Activated CD8-positive, alpha-beta memory T cell treated with anti-CD3 and anti-CD28 coated beads for 4 hours (primary cell): ENCODE results near the gene SYDE2.

Experiments used
- DNase-seq, 2 donors: peaks; one replicate each; pipeline ENCODE4 v3.0.0-alpha.2; 2020; ENCODE audit warnings: low read depth in 2 of 2

Gene SYDE2

DNA sequence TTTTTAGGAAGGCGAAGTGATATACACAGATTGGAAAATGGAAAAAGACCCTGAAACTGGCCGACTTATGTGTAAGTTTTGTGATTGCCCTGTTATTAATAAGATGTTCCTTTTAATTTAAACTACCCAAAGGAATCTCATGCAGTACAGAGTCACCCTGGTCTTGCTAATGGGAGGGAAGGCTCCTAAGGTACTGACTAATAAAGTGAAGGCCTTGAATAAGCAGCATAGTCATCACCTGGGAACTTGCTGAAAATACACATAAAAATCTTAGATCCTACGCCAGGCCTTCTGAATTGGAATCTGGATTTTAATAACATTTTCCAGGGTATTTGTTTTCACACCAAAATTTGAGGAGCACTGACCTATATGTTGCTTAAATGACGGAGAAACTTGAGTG, 79.1 kb downstream of the SYDE2 start:
- no peak for DNase-seq

- no peak for DNase-seq
Measured at GRCh38 chr1:85118751-85119150, 82.1 kb downstream of the SYDE2 start.

GRCh38 chr1:85116856-85117255, 84.0 kb downstream of the SYDE2 start:
- no peak for DNase-seq

- no peak for DNase-seq
Measured at GRCh38 chr1:85115933-85116332, 84.9 kb downstream of the SYDE2 start.

DNA sequence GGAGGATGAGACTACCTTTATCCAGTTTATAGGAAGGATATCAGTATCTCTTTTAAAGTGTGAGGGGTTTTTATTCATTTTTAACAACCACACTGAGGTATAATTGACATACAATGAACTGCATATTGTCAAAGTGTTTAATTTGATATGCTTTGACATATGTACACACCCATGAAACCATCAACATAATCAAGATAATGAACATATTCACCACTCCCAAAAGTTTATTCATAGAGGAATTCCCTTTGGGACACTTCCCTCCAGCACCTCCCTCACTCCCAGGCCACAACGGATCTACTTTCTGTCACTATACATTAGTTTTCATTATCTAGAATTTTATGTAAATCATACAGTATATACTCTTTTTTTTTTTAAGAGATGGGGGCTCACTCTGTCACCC, 89.1 kb downstream of the SYDE2 start:
- no peak for DNase-seq

GRCh38 chr1:85109475-85109874, 91.3 kb downstream of the SYDE2 start:
- no peak for DNase-seq
